Renal pelvis (tissue), 4 donors: ENCODE measurements around the gene ITGB7. TPM values are rescaled to one million over a fixed set of nuclear protein-coding genes. Genes with fewer than 3 reads are reported as not detected.

Experiments
- DNase-seq: peaks from one replicate; pipeline ENCODE4 v3.0.0-alpha.2; 2013
- polyA plus RNA-seq, 3 donors: library from polyadenylated mRNA; unstranded; fragments of 120-200 nt; gene quantifications; one replicate each; pipeline ENCODE4 v1.2.1, GENCODE V29; 2013; ENCODE audit not compliant: insufficient read length in 3 of 3

Gene ITGB7
- polyA plus RNA-seq, 3 donors = 1.7 to 1.9 (median 1.7) TPM

GRCh38 chr12:53147653-53148052, 59.4 kb downstream of the ITGB7 start:
- no peak for DNase-seq

GRCh38 chr12:53147181-53147580, 59.9 kb downstream of the ITGB7 start:
- DNase-seq = no peak

- no peak for DNase-seq
Observed at GRCh38 chr12:53145383-53146260, 61.4 kb downstream of the ITGB7 start.

GRCh38 chr12:53143355-53143754, 63.7 kb downstream of the ITGB7 start:
- DNase-seq = no peak

Other genes with a start within 250 kb of the ITGB7 start
- gene EIF4B, start 200.8 kb downstream of the ITGB7 start, polyA plus RNA-seq = 100 to 1,000 TPM; 463 to 529 (median 471) TPM
- gene TNS2, start 157.2 kb downstream of the ITGB7 start, polyA plus RNA-seq = 100 to 1,000 TPM; 102 to 132 (median 114) TPM
- gene SPRYD3, start 127.9 kb downstream of the ITGB7 start, polyA plus RNA-seq = 10 to 100 TPM; 17.4 to 19.8 (median 18.2) TPM
- 10 to 100 TPM; 10.4 to 17.6 (median 13.6) TPM for gene IGFBP6, start 109.6 kb downstream of the ITGB7 start, polyA plus RNA-seq
- 1 to 10 TPM; 2.4 to 3.0 (median 2.7) TPM for gene SOAT2, start 103.8 kb downstream of the ITGB7 start, polyA plus RNA-seq
- gene ZNF740, start 26.5 kb downstream of the ITGB7 start, polyA plus RNA-seq = 10 to 100 TPM; 67.8 to 81.5 (median 76.2) TPM
- 100 to 1,000 TPM in 2 of 3 donors, 10 to 100 TPM in 1; 36.9 to 113 (median 106) TPM for gene CSAD, start 26.3 kb downstream of the ITGB7 start, polyA plus RNA-seq
- 10 to 100 TPM; 32.0 to 38.1 (median 35.7) TPM for gene RARG, start 25.0 kb upstream of the ITGB7 start, polyA plus RNA-seq
- 10 to 100 TPM; 11.6 to 16.0 (median 14.3) TPM for gene ESPL1, start 61.0 kb upstream of the ITGB7 start, polyA plus RNA-seq
- gene PFDN5, start 88.3 kb upstream of the ITGB7 start, polyA plus RNA-seq = 100 to 1,000 TPM; 564 to 760 (median 671) TPM
- gene MYG1, start 92.4 kb upstream of the ITGB7 start, polyA plus RNA-seq = 10 to 100 TPM; 59.5 to 62.9 (median 62.2) TPM
- gene AAAS, start 114.4 kb upstream of the ITGB7 start, polyA plus RNA-seq = 10 to 100 TPM; 85.1 to 93.6 (median 86.9) TPM
- gene SP7, start 129.1 kb upstream of the ITGB7 start, polyA plus RNA-seq = under 1 TPM in 2 of 3 donors, not detected in 1; 0.10 to 0.43 TPM
- gene SP1, start 172.9 kb upstream of the ITGB7 start, polyA plus RNA-seq = 10 to 100 TPM; 69.3 to 90.7 (median 86.1) TPM
- gene AMHR2, start 216.6 kb upstream of the ITGB7 start, polyA plus RNA-seq = under 1 TPM; 0.24 to 0.48 (median 0.27) TPM
- gene PRR13, start 234.5 kb upstream of the ITGB7 start, polyA plus RNA-seq = 100 to 1,000 TPM; 172 to 193 (median 185) TPM
- 1,000 to 10,000 TPM; 1,070 to 1,171 (median 1,081) TPM for gene PCBP2, start 244.9 kb upstream of the ITGB7 start, polyA plus RNA-seq